OCI-LY7 (cell line): ENCODE results near the gene OAS1. TPM values are rescaled to one million over a fixed set of nuclear protein-coding genes. Genes with fewer than 3 reads are reported as not detected.

Source experiments
- BruUV-seq: library from RNA; stranded (reverse); fragments of 400-500 nt; replicated peaks from 2 replicates; lab custom pipeline; 2021; lab: Mats Ljungman, UMichigan
- CTCF ChIA-PET: fragments of 300-600 bp; sonication (Branson Sonifier 250); formaldehyde crosslinking; loops from one replicate; lab custom pipeline; 2022; ENCODE audit warnings: antibody characterized with exemption; ENCODE audit not compliant: unreplicated experiment; lab: Charles Lee
- POLR2A ChIA-PET: fragments of 300-600 bp; sonication (Branson Sonifier 250); formaldehyde crosslinking; loops from one replicate; lab custom pipeline; 2022; ENCODE audit warnings: antibody characterized with exemption; lab: Charles Lee
- DNase-seq: peaks from one replicate; pipeline ENCODE4 v3.0.0-alpha.2; 2015; ENCODE audit warnings: low spot score
- H2AFZ ChIP-seq: fragments of 200-600 bp; sonication (generic), shearing (Covaris generic); 2 replicates; pipeline ENCODE4 v1.6.1; 2014; ENCODE audit warnings: mild to moderate bottlenecking, antibody characterized with exemption, low read length, moderate library complexity
- H3K27ac ChIP-seq: fragments of 200-600 bp; sonication (generic); 2 replicates; pipeline ENCODE4 v1.5.1; 2014; ENCODE audit warnings: mixed run types, low read depth, mild to moderate bottlenecking, moderate library complexity, low read length, inconsistent platforms; ENCODE audit not compliant: poor library complexity, severe bottlenecking
- H3K36me3 ChIP-seq: fragments of 200-600 bp; sonication (generic); 2 replicates; pipeline ENCODE4 v1.6.1; 2014; ENCODE audit warnings: mild to moderate bottlenecking, antibody characterized with exemption, low read length, moderate library complexity, mixed read lengths; ENCODE audit not compliant: insufficient read depth
- H3K4me1 ChIP-seq: fragments of 200-600 bp; sonication (generic); 2 replicates; pipeline ENCODE4 v1.5.1; 2014; ENCODE audit warnings: mild to moderate bottlenecking, low read length; ENCODE audit not compliant: insufficient read depth, poor library complexity, severe bottlenecking
- H3K4me2 ChIP-seq: fragments of 200-600 bp; sonication (generic); 2 replicates; pipeline ENCODE4 v1.6.1; 2014; ENCODE audit warnings: mild to moderate bottlenecking, low read length
- H3K4me3 ChIP-seq: fragments of 200-600 bp; sonication (generic); 2 replicates; pipeline ENCODE4 v1.5.1; 2014; ENCODE audit warnings: mild to moderate bottlenecking, low read depth, low read length; ENCODE audit not compliant: poor library complexity, severe bottlenecking
- H3K79me2 ChIP-seq: fragments of 200-600 bp; sonication (generic); 2 replicates; pipeline ENCODE4 v1.6.1; 2016; ENCODE audit warnings: low read depth, mild to moderate bottlenecking, low read length, moderate library complexity, mixed read lengths; ENCODE audit not compliant: insufficient read depth
- H3K9me2 ChIP-seq: fragments of 200-600 bp; sonication (generic); 2 replicates; pipeline ENCODE4 v1.6.1; 2016; ENCODE audit warnings: mild to moderate bottlenecking, low read length, mixed read lengths; ENCODE audit not compliant: insufficient read depth
- H3K9me3 ChIP-seq: fragments of 200-600 bp; sonication (generic); 2 replicates; pipeline ENCODE4 v1.6.1; 2014; ENCODE audit warnings: mild to moderate bottlenecking, mixed run types, low read length, mixed read lengths
- H4K20me1 ChIP-seq: fragments of 200-600 bp; sonication (generic); 2 replicates; pipeline ENCODE4 v1.6.1; 2014; ENCODE audit warnings: mild to moderate bottlenecking, antibody characterized with exemption, low read length, moderate library complexity, mixed read lengths; ENCODE audit not compliant: insufficient read depth
- EZH2phosphoT487 ChIP-seq: fragments of 200-600 bp; sonication (generic); IDR thresholded peaks from 2 replicates; pipeline ENCODE4 v1.6.1; 2018; ENCODE audit warnings: low read depth, borderline replicate concordance, mild to moderate bottlenecking, mixed run types, antibody characterized with exemption, low read length, moderate library complexity, mixed read lengths
- intact Hi-C: fragments of 100-400 bp; cut with micrococcal nuclease; formaldehyde crosslinking; loops from one replicate; pipeline ENCODE4 v1.10.0; 2022; ENCODE audit not compliant: unreplicated experiment
- total RNA-seq, 2 experiments: library from RNA; depleted of rRNA in 1 of 2; stranded (reverse); fragments of >200 nt in 1 of 2; shearing (Covaris generic) in 1 of 2; gene quantifications; 2 replicates each; pipeline ENCODE4 v1.2.3, GENCODE V29; 2014 to 2022
- TF ChIP-seq, protein P1 (sequence below): fragments of 200-600 bp; sonication (generic); conservative IDR thresholded peaks from 2 replicates; pipeline ENCODE4 v1.5.1; 2014; ENCODE audit warnings: mild to moderate bottlenecking, antibody characterized with exemption, low read length, moderate library complexity, mixed read lengths

Gene OAS1
- total RNA-seq, 2 experiments from 2014 or later = 49.6 to 56.3 TPM

DNA sequence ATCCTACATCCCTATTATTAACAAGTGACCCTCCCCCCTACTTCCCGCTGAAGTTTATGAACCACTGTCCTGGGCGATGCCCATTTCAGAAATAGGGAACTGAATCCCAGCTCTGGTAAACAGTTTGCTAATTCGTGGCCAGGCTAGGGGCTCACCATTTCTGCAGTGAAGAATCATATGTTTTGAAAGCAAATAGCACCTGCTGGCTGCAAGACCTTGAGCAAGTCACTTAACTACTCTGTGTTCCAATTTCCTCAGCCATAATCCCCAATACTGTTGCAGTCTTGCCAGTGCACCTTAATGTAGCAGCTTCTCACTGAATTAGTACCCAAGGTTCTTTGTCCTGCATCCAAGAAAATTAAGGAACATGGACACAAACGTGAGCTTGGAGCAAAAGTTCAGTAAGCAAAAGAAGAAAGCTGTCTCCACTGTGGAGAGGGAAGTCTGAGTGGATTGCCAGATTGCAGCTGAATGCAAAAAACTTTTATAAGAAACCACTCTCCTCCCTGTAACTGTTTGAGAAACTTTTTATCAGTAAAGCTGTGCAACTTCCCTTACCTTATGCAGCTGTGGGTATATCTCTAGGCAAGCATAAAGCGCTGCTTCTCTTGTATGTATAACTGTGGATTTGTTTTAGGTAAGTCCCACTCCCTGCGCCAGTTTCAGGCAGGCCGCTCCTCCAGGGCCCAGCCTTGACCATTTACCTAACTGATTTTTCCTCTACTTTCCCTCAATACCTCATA, 824 bp downstream of the OAS1 start:
- BruUV-seq = no TSS peak
- Histone ChIP-seq H3K27ac (peak overlapping the region; percentile 85), H4K20me1 (no peaks in the 10 kb centered on the region), H3K9me2 (no peaks in the 10 kb centered on the region), H3K4me1 (peaks cover 58% of the 10 kb centered on the region), H3K79me2 (peaks cover 21% of the 10 kb centered on the region; the same call in 1 of the 2 replicates), H3K4me2 (peak overlapping the region; percentile 85), H2AFZ (peak overlapping the region; percentile 26; the same call in 1 of the 2 replicates), H3K4me3 (peak overlapping the region; percentile 71), H3K9me3 (peaks cover 12% of the 10 kb centered on the region; the same call in 1 of the 2 replicates), H3K36me3 (peaks cover 33% of the 10 kb centered on the region)
- DNase-seq = peak; percentile 82
- ChIA-PET POLR2A (interaction anchor here (0.6 to 4.5 kb wide), 12 partner anchors 9 to 265 kb away, joined by 3 to 35 read pairs (median 3); partner anchors contain the start of genes OAS2 and OAS3), CTCF (interaction anchor here (0.6 to 2.0 kb wide), 4 partner anchors 70 to 1503 kb away, joined by 3 to 9 read pairs (median 3); partner anchors contain the start of gene OAS2)
- intact Hi-C loops = loop anchor here (1.0 to 10.0 kb wide), 3 partner anchors 31 to 217 kb away; partner anchors contain the start of genes OAS2 and OAS3
- no peak for TF ChIP-seq EZH2phosphoT487
- TF ChIP-seq, protein P1, sequence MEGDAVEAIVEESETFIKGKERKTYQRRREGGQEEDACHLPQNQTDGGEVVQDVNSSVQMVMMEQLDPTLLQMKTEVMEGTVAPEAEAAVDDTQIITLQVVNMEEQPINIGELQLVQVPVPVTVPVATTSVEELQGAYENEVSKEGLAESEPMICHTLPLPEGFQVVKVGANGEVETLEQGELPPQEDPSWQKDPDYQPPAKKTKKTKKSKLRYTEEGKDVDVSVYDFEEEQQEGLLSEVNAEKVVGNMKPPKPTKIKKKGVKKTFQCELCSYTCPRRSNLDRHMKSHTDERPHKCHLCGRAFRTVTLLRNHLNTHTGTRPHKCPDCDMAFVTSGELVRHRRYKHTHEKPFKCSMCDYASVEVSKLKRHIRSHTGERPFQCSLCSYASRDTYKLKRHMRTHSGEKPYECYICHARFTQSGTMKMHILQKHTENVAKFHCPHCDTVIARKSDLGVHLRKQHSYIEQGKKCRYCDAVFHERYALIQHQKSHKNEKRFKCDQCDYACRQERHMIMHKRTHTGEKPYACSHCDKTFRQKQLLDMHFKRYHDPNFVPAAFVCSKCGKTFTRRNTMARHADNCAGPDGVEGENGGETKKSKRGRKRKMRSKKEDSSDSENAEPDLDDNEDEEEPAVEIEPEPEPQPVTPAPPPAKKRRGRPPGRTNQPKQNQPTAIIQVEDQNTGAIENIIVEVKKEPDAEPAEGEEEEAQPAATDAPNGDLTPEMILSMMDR = 0 out of 2 replicates have a peak, but pooled peaks have one; percentile 29

DNA sequence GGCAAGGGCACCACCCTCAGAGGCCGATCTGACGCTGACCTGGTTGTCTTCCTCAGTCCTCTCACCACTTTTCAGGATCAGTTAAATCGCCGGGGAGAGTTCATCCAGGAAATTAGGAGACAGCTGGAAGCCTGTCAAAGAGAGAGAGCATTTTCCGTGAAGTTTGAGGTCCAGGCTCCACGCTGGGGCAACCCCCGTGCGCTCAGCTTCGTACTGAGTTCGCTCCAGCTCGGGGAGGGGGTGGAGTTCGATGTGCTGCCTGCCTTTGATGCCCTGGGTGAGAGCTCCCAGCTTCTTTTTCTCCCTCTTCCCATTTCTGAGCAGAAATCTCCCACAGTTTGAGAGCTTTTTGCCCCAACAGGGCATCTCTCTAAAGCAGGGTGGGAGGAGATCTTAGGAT, 1.8 kb downstream of the OAS1 start:
- H2AFZ ChIP-seq = peak overlapping the region; percentile 2; the same call in 1 of the 2 replicates
- POLR2A ChIA-PET = interaction anchor here (1.3 to 4.5 kb wide), 3 partner anchors 8 to 70 kb away, joined by 4 to 35 read pairs (median 5); partner anchors contain the start of gene OAS2
- TF ChIP-seq EZH2phosphoT487 = no peak
- TF ChIP-seq, protein P1 = no peak
- H3K27ac ChIP-seq = peak overlapping the region; percentile 85
- no peaks in the 10 kb centered on the region for H3K9me2 ChIP-seq
- CTCF ChIA-PET = interaction anchor here (0.6 to 1.5 kb wide), 2 partner anchors 84 to 920 kb away, joined by 3 to 4 read pairs; no protein-coding TSS in a partner anchor
- no peaks in the 10 kb centered on the region for H4K20me1 ChIP-seq
- H3K36me3 ChIP-seq = peaks cover 42% of the 10 kb centered on the region
- H3K4me1 ChIP-seq = peaks cover 49% of the 10 kb centered on the region
- intact Hi-C loops = loop anchor here (10.0 kb wide), 1 partner anchor 216 kb away; no protein-coding TSS in a partner anchor
- peaks cover 21% of the 10 kb centered on the region for H3K9me3 ChIP-seq
- H3K4me2 ChIP-seq = peak overlapping the region; percentile 85
- no TSS peak for BruUV-seq
- DNase-seq = no peak
- peaks cover 21% of the 10 kb centered on the region; the same call in 1 of the 2 replicates for H3K79me2 ChIP-seq
- peak overlapping the region; percentile 71 for H3K4me3 ChIP-seq
